ENCODE results near the gene FGD5. TPM values are rescaled to one million over a fixed set of nuclear protein-coding genes. Genes with fewer than 3 reads are reported as not detected.
A peak's percentile ranks its signal among the peaks of the same experiment; 100 is the strongest.

Gene FGD5
- total and polyA plus RNA-seq, 4 donors, result 12.0 to 21.9 (median 13.2) TPM

DNA sequence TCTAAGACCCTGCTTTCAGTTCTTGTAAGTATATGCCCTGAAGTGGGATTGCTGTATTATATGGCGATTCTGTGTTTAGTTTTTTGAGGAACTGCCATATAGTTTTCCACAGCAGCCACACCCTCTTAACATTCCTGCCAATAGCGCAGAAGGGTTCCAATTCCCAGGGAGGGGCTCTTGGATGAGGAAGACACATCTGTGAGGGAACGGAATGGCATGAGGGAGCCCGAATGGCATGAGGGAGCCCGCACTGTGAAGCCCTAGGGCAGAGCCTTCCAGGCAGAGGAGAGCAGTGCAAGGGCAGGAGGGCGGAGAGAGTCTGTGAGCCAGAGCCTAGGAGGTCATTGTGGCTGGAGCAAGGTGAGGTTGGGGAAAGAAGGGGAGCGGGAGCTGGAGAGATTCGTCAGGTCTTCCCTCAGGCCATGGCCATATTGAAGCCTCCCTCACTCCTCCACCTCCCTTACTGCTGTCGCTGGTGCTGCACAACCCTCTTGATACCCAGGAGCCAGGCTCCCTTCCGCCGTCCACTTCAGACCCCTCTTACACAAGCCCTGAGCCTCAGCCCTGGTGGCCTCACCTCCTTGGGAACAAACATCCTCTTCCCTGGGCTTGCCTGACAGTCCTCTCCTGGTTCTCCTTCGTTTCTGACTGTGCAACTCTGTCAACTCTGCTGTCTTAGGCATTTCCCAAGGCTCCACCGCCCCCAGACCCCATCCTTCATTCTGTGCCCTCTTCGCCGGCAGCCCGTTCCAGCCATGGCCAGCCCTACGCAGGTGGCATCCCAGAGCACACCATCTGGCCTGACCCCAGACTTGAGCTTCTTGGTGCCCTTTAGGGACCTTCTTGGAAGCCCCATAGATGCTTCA lies 51.4 kb downstream of the FGD5 start:
- no peak overlapping the region for H3K4me3 ChIP-seq (ENCODE audit: low read depth, low read length)
- WGBS (ENCODE audit: insufficient coverage), result 86% methylated on average over 13 of the region's 17 CpGs
- no peaks in the 10 kb centered on the region for H3K27me3 ChIP-seq (ENCODE audit: control insufficient read depth, insufficient read depth, low read length)
- no peak for DNase-seq (ENCODE audit: low read depth in 4 of 6, low spot score in 6 of 6)
- H3K4me1 ChIP-seq (ENCODE audit: control insufficient read depth, insufficient read depth, low read length), result peaks cover 8% of the 10 kb centered on the region
- peaks cover 3% of the 10 kb centered on the region for H3K36me3 ChIP-seq (ENCODE audit: control insufficient read depth, insufficient read depth, low read length)
- H3K9me3 ChIP-seq (ENCODE audit: control insufficient read depth, insufficient read depth, low read length), result no peaks in the 10 kb centered on the region
- no peak overlapping the region for H3K27ac ChIP-seq (ENCODE audit: low read depth, low read length)

DNA sequence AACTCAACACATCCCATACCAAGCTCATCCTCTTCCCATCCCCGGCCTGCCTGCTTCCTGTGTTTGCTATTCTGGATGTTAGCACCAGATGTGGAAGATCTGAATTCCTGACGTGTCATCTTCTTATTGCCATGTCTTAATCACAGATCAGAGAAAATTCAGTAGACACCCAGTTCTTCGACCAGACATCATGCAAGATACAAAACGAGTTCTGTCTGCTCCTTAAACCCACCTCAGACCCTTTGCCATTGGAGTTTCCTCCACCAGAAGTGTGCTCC lies 52.0 kb downstream of the FGD5 start:
- 71% methylated on average over 3 of the region's 4 CpGs for WGBS (ENCODE audit: insufficient coverage)
- peaks cover 3% of the 10 kb centered on the region for H3K36me3 ChIP-seq (ENCODE audit: control insufficient read depth, insufficient read depth, low read length)
- no peak overlapping the region for H3K4me3 ChIP-seq (ENCODE audit: low read depth, low read length)
- no peak overlapping the region for H3K27ac ChIP-seq (ENCODE audit: low read depth, low read length)
- no peaks in the 10 kb centered on the region for H3K27me3 ChIP-seq (ENCODE audit: control insufficient read depth, insufficient read depth, low read length)
- DNase-seq (ENCODE audit: low read depth in 4 of 6, low spot score in 6 of 6), result no peak
- peaks cover 8% of the 10 kb centered on the region for H3K4me1 ChIP-seq (ENCODE audit: control insufficient read depth, insufficient read depth, low read length)
- no peaks in the 10 kb centered on the region for H3K9me3 ChIP-seq (ENCODE audit: control insufficient read depth, insufficient read depth, low read length)

DNA sequence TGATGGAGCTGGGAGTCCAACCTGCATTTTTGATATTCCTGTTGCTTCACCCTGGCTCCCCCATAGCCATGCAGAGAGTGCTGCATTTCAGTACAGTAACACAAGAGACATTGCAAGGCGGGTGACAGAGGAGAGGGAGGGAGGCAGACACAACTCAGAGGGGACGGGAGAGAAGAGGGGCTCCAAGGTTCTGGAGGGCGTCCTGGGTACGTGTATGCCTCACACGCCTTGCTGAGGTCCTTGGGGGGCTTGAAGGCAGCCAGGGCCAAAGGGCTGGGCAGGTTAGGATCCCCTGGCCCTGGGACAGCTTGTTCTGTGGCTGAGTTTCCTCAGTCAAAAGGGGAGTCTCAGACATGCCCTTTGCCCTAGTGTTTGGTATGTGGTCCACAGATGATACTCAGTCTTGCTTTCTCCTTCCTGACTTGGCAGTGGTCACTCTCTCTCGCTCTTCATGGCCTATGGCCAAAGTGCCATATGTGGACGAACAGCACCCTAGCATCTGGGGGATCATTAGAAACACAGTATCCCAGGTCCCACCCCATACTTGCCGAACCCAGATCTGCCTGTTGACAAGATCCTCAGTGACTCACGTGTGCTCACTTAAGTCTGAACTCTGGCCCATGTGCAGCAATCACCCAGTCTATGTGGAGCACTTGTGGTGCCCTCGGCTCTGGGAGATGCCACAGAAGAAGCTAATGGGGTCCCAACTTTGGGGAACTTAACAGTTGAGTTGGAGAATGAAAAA lies 52.9 kb downstream of the FGD5 start:
- 51% methylated on average over 9 of the region's 10 CpGs for WGBS (ENCODE audit: insufficient coverage)
- H3K4me3 ChIP-seq (ENCODE audit: low read depth, low read length), result no peak overlapping the region
- H3K9me3 ChIP-seq (ENCODE audit: control insufficient read depth, insufficient read depth, low read length), result no peaks in the 10 kb centered on the region
- H3K36me3 ChIP-seq (ENCODE audit: control insufficient read depth, insufficient read depth, low read length), result peaks cover 3% of the 10 kb centered on the region
- H3K27me3 ChIP-seq (ENCODE audit: control insufficient read depth, insufficient read depth, low read length), result no peaks in the 10 kb centered on the region
- no peak overlapping the region for H3K27ac ChIP-seq (ENCODE audit: low read depth, low read length)
- peaks cover 8% of the 10 kb centered on the region for H3K4me1 ChIP-seq (ENCODE audit: control insufficient read depth, insufficient read depth, low read length)
- DNase-seq (ENCODE audit: low read depth in 4 of 6, low spot score in 6 of 6), result no peak

DNA sequence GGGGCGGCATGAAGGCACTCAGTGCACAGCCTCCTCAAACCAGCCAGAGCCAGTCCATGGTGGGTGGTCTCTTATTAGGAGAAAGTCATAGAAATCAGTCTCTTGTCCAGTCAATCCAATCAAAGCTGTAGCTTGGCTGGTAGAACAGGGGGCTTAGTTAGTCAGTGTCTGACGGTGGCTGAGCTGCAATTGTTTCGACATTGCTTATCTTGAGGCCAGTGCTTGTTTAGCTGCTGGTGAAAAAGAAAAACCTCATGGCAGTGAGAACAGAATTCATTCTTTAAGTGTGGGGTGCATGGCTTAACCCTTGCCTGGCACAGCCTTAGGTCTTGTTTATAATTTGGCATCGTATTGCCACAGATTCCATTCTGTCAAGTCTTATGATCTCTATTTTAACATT lies 53.9 kb downstream of the FGD5 start:
- Histone ChIP-seq H3K27me3 (ENCODE audit: control insufficient read depth, insufficient read depth, low read length) (no peaks in the 10 kb centered on the region), H3K36me3 (ENCODE audit: control insufficient read depth, insufficient read depth, low read length) (peaks cover 3% of the 10 kb centered on the region), H3K4me3 (ENCODE audit: low read depth, low read length) (no peak overlapping the region), H3K9me3 (ENCODE audit: control insufficient read depth, insufficient read depth, low read length) (no peaks in the 10 kb centered on the region), H3K4me1 (ENCODE audit: control insufficient read depth, insufficient read depth, low read length) (peaks cover 15% of the 10 kb centered on the region), H3K27ac (ENCODE audit: low read depth, low read length) (no peak overlapping the region)
- 53% methylated on average over 3 of the region's 4 CpGs for WGBS (ENCODE audit: insufficient coverage)
- DNase-seq (ENCODE audit: low read depth in 4 of 6, low spot score in 6 of 6), result no peak

DNA sequence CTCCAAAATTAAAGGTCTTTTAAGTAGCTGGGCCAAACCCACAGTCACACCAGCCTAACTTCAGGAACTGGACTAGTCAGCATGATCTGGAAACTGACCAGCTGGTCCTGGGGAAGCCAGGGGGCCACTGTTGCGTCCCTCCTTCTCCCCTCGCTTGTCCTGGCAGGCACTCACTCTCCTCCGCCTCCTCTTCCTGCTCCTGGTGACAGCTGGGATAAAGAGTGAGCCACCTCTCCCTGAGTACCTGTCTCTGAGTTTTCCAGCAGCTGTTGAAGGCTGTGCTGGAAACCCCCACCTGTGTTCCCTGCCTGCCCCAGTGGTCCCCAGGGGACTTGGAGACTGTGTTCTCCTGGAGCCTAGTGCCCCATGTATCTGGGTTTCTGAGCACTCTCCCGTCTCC lies 56.0 kb downstream of the FGD5 start:
- H3K27me3 ChIP-seq (ENCODE audit: control insufficient read depth, insufficient read depth, low read length), result no peaks in the 10 kb centered on the region
- no peak overlapping the region for H3K27ac ChIP-seq (ENCODE audit: low read depth, low read length)
- 72% methylated on average over 4 of the region's 4 CpGs for whole genome bisulfite sequencing (ENCODE audit: insufficient coverage)
- peaks cover 20% of the 10 kb centered on the region for H3K4me1 ChIP-seq (ENCODE audit: control insufficient read depth, insufficient read depth, low read length)
- H3K9me3 ChIP-seq (ENCODE audit: control insufficient read depth, insufficient read depth, low read length), result no peaks in the 10 kb centered on the region
- H3K4me3 ChIP-seq (ENCODE audit: low read depth, low read length), result no peak overlapping the region
- no peaks in the 10 kb centered on the region for H3K36me3 ChIP-seq (ENCODE audit: control insufficient read depth, insufficient read depth, low read length)
- no peak for DNase-seq (ENCODE audit: low read depth in 4 of 6, low spot score in 6 of 6)

DNA sequence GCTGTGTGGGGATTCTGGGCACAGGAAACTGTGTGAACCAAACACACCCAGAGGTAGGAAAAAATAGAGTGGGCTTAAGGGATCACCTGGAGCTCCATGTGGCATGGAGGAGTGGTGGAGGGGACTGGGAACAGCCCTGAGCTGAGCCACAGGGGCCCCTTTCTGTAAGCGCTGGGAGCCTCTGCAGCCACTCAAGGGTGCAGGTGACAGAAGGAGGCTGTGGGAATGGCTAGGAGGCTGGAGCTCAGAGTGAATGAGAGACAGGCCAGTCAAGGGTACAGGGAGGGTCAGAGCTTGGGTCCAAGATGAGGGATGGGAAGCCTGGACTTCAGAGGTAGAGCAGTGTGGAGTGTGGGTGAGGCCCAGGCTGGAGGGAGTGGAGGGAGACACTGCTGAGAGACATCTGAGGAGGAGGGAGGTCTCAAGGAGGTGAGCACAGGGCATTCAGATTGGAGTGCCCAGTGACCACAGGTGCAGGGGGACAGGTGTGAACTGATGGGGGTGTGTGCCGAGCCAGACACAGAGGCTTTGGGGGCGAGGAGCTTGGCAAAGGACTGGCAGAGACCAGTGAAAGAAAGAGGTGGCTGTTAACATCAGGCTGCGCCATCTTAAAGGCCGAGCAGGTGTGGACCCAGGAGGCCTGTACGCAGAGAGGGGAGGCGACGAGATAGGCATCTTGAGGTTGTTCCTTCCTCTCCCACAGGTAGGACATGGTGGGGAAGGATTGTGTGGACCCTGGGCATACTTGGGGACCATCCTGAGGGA lies 56.8 kb downstream of the FGD5 start:
- Histone ChIP-seq H3K9me3 (ENCODE audit: control insufficient read depth, insufficient read depth, low read length) (no peaks in the 10 kb centered on the region), H3K27me3 (ENCODE audit: control insufficient read depth, insufficient read depth, low read length) (no peaks in the 10 kb centered on the region), H3K4me1 (ENCODE audit: control insufficient read depth, insufficient read depth, low read length) (peaks cover 12% of the 10 kb centered on the region), H3K36me3 (ENCODE audit: control insufficient read depth, insufficient read depth, low read length) (no peaks in the 10 kb centered on the region), H3K27ac (ENCODE audit: low read depth, low read length) (no peak overlapping the region), H3K4me3 (ENCODE audit: low read depth, low read length) (no peak overlapping the region)
- DNase-seq (ENCODE audit: low read depth in 4 of 6, low spot score in 6 of 6), result no peak
- 95% methylated on average over 6 of the region's 8 CpGs for WGBS (ENCODE audit: insufficient coverage)

DNA sequence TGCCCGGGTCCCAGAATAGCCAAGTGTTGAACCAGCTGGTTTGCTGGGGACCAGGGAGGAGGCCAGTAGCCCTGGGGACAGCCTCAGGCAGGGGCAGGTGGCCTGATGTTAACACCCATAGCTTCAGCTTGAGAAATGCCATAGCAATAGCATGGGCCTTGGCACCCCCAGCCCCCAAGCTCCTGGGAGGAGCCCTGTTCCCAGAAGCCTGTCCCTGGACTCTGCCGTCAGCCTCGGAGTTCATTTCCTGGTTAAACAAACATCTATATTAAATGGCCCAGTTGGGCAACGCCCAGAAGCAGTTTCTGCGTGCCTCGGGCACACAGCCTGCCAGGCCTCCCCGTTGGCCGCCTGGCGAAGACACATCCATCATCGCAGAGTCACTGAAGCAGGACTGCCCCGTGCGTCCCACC lies 58.2 kb downstream of the FGD5 start:
- no peaks in the 10 kb centered on the region for H3K9me3 ChIP-seq (ENCODE audit: control insufficient read depth, insufficient read depth, low read length)
- WGBS (ENCODE audit: insufficient coverage), result 49% methylated on average over 12 of the region's 12 CpGs
- H3K36me3 ChIP-seq (ENCODE audit: control insufficient read depth, insufficient read depth, low read length), result no peaks in the 10 kb centered on the region
- DNase-seq (ENCODE audit: low read depth in 4 of 6, low spot score in 6 of 6), result peak in 1 of 6 donors; percentile 41
- H3K4me1 ChIP-seq (ENCODE audit: control insufficient read depth, insufficient read depth, low read length), result peaks cover 12% of the 10 kb centered on the region
- no peak overlapping the region for H3K4me3 ChIP-seq (ENCODE audit: low read depth, low read length)
- H3K27ac ChIP-seq (ENCODE audit: low read depth, low read length), result no peak overlapping the region
- no peaks in the 10 kb centered on the region for H3K27me3 ChIP-seq (ENCODE audit: control insufficient read depth, insufficient read depth, low read length)

DNA sequence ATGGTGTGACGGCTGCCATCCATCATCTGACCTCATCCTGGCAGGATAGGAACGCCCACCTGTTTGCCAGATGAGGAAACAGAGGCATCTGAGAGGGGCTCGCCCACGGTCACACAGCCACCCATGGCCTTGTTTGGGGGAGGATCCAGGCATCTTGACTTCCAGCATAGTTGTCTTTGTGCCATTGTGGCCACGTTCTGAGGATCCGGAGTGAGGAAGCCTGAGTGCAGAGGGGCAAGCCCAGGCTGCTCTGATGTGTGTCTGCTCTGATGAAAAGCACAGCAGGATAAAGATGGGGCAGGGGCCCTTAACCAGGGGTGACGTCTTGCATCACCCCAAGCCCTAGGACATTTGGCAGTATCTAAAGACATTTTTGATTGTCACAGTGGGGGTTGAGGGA lies 58.7 kb downstream of the FGD5 start:
- 59% methylated on average over 7 of the region's 7 CpGs for WGBS (ENCODE audit: insufficient coverage)
- Histone ChIP-seq H3K27me3 (ENCODE audit: control insufficient read depth, insufficient read depth, low read length) (no peaks in the 10 kb centered on the region), H3K4me1 (ENCODE audit: control insufficient read depth, insufficient read depth, low read length) (peaks cover 12% of the 10 kb centered on the region), H3K4me3 (ENCODE audit: low read depth, low read length) (no peak overlapping the region), H3K36me3 (ENCODE audit: control insufficient read depth, insufficient read depth, low read length) (no peaks in the 10 kb centered on the region), H3K27ac (ENCODE audit: low read depth, low read length) (no peak overlapping the region), H3K9me3 (ENCODE audit: control insufficient read depth, insufficient read depth, low read length) (no peaks in the 10 kb centered on the region)
- DNase-seq (ENCODE audit: low read depth in 4 of 6, low spot score in 6 of 6), result no peak

DNA sequence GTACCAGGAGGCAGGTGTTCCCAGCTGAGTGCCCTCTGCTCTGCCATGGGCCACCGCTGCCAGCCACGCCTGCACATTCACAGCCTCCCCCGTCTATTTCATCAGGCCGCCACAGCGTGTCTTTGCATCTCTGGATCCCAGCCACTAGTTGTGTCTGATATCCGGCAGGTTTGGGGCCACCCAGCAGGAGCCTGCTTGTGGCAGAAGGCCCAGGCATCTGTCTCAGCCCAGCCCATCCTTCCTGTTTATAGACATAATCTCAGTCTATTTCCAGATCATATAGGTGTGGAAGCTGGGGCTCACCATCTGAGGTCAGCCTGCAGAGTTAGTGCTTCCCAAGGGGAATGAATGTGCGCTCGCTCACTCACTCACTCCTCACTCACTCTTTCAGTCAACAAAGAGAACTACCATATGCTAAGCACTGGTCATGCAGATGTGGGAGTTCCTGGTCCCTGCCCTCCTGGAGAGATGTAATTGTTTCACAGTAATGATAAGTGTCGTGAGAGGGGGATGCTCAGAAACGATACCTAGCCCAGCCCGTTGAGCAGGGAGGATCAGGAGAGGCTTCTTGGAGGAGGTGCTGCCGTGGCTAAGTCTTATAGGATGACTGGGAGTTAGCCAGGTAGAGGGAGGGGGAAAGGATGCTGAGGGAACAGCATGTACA lies 60.6 kb downstream of the FGD5 start:
- Histone ChIP-seq H3K27me3 (ENCODE audit: control insufficient read depth, insufficient read depth, low read length) (no peaks in the 10 kb centered on the region), H3K9me3 (ENCODE audit: control insufficient read depth, insufficient read depth, low read length) (no peaks in the 10 kb centered on the region), H3K27ac (ENCODE audit: low read depth, low read length) (no peak overlapping the region), H3K4me3 (ENCODE audit: low read depth, low read length) (no peak overlapping the region), H3K4me1 (ENCODE audit: control insufficient read depth, insufficient read depth, low read length) (peaks cover 12% of the 10 kb centered on the region), H3K36me3 (ENCODE audit: control insufficient read depth, insufficient read depth, low read length) (no peaks in the 10 kb centered on the region)
- peak in 2 of 6 donors; percentile 44 to 60 for DNase-seq (ENCODE audit: low read depth in 4 of 6, low spot score in 6 of 6)
- WGBS (ENCODE audit: insufficient coverage), result 43% methylated on average over 8 of the region's 12 CpGs

Measured in spinal cord (tissue), 10 donors.